Memory B cell (primary cell): ENCODE data around the gene MFSD12.

Experiments
- ATAC-seq: fragments of 150-1000 bp; cut with Tn5 transposase; 2 replicates; pipeline ENCODE4 v1.10.0; 2021; ENCODE audit warnings: low read depth, mild to moderate bottlenecking, moderate library complexity
- DNase-seq, 2 donors: peaks; one replicate each; pipeline ENCODE4 v3.0.0; 2022; ENCODE audit warnings: low spot score in 2 of 2
- H3K27ac Mint-ChIP-seq: one replicate; pipeline ENCODE4 v1.8.0; 2022; ENCODE audit warnings: mild to moderate bottlenecking, moderate library complexity, mixed read lengths
- H3K27me3 Mint-ChIP-seq: one replicate; pipeline ENCODE4 v1.8.0; 2022; ENCODE audit warnings: mixed read lengths
- H3K36me3 Mint-ChIP-seq: one replicate; pipeline ENCODE4 v1.8.0; 2022; ENCODE audit warnings: mild to moderate bottlenecking, mixed read lengths
- H3K4me1 Mint-ChIP-seq: one replicate; pipeline ENCODE4 v1.8.0; 2022; ENCODE audit warnings: mixed read lengths
- H3K4me3 Mint-ChIP-seq: one replicate; pipeline ENCODE4 v1.8.0; 2022; ENCODE audit warnings: mild to moderate bottlenecking, moderate library complexity, mixed read lengths
- H3K9me3 Mint-ChIP-seq: one replicate; pipeline ENCODE4 v1.8.0; 2022; ENCODE audit warnings: mixed read lengths

MFSD12 gene

DNA sequence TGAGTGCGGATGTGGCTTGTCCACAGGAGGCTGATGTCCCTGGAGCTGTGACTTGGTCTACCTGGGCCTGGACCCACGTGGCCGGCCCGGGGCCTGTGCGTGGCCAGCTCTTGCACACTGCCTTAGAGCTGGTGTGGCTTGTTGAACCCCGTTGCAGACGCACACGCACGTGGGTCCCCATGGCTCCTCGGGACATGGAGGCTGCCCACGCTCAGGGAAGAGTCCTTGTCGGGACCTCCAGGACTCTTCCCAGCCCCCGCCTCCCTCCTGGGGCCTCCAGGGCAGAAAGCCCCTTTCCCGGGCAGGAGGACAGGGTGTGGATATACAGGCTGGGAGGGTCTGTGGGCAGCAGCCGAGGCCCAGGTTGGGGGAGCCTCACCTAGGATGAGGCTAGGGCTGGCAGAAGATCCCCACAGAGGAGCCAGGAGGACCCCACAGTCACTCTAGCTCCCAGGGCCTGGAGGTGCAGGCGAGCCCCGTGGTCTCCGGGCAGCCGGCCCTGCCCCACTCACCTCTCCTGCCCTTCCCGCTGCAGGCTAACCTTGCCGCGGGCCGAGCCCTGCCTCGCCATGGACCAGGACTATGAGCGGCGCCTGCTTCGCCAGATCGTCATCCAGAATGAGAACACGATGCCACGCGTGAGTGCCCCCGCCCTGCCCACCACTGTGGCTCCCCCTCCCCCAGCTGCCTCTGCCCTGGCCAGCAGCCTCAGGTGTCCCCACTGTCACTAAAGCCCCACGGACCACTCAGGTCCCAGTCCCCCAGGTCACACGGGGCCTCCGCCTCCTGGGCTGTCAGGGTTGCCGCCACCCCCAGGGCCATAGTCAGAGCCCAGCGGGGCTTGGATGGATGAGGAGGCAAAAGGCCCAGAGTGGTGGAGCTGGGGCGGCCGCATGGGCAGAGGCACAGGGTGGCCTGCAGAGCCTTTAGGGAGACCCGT is 34.7 kb downstream of the MFSD12 start:
- no peaks in the 10 kb centered on the region for H3K27me3 Mint-ChIP-seq
- H3K27ac Mint-ChIP-seq: no peak overlapping the region
- no peaks in the 10 kb centered on the region for H3K9me3 Mint-ChIP-seq
- peaks cover 20% of the 10 kb centered on the region for H3K36me3 Mint-ChIP-seq
- ATAC-seq (no peak), DNase-seq (no peak)
- H3K4me1 Mint-ChIP-seq: peaks cover 11% of the 10 kb centered on the region
- no peak overlapping the region for H3K4me3 Mint-ChIP-seq

DNA sequence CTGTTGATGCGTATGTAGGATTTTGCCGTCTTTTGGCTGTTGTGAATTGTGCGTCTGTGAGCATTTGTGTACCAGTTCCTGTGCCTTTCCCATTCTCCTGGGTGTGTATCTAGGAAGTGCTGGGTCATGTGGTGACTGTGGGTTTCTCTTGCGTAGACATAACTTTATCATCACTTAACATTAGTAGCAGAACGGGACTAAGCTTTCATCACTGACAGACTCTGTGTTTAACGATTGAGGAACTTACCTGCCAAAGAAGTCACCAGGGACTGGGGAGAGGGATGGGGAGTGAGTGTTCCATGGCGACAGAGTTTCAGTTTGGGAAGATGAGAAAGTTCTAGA is 36.3 kb downstream of the MFSD12 start:
- H3K4me1 Mint-ChIP-seq: peaks cover 19% of the 10 kb centered on the region
- DNase-seq (no peak), ATAC-seq (no peak)
- no peak overlapping the region for H3K4me3 Mint-ChIP-seq
- H3K36me3 Mint-ChIP-seq: peaks cover 16% of the 10 kb centered on the region
- no peaks in the 10 kb centered on the region for H3K9me3 Mint-ChIP-seq
- no peaks in the 10 kb centered on the region for H3K27me3 Mint-ChIP-seq
- no peak overlapping the region for H3K27ac Mint-ChIP-seq

DNA sequence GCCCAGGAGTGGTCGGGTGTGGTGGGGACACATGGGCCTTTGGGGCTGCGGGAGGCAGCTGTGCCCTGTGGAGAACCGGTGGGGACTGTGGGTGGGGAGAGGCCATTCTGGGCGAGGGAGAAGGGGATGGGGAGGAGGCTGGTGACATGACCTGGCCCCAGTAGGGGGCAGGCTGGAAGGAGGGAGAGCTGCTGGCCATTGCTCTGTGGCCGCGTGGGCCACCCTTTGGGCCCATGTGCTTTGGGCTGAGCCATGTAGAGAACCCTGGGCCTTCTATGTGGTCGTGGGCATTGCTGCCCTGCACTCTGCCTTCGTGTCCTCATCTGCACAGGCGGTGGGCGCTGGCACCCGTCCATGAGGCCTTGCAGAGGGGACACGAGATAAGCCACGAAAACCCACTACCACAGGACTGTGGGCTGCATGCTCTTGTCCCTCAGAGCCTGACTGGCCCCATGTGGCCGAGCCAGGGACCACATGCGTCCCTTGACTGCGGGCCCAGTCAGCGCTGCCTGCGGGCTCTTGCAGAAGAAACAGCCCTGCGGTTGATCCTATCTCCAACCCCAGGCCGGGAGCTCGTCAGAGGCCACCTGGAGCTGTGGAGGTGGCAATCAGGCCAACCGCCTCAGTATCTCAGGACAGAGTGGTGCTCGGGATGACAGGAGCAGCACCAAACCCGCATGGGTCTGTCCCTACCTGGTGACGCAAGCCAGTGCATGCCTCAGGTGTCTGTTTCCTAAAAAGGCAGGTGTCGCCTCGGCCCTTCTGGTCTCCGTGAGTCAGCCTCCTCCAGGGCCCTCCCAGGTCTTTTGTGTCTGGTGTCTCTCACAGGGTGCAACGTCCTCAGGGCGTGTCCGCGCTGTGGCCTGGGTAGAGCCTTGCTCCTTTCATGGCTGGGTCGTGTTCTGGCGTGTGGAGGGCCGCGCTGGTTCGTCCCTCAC is 37.0 kb downstream of the MFSD12 start:
- Mint-ChIP-seq H3K36me3 (peaks cover 16% of the 10 kb centered on the region), H3K27me3 (no peaks in the 10 kb centered on the region), H3K9me3 (no peaks in the 10 kb centered on the region), H3K4me3 (no peak overlapping the region), H3K27ac (no peak overlapping the region), H3K4me1 (peaks cover 22% of the 10 kb centered on the region)
- ATAC-seq (no peak), DNase-seq (no peak)

DNA sequence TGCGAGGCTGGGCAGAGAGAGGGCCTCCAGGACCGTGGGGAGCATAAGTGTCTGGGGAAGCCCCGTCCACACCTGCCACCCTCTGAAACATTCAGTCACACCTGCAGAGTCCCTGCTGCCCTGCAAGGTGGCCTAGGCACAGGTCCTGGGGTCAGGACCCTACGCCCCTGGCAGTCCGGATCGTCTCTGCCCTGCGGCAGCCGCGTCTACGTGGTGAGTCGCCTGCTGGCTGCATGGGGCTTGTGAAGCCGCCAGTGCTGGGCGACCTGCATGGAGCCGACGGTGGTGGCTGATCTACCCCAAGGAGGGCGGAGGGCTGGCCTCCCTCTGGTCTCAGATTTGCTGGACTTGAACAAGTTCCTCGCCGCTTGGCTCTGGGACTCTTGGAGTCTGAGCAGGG is 38.3 kb downstream of the MFSD12 start:
- ATAC-seq (no peak), DNase-seq (no peak)
- no peaks in the 10 kb centered on the region for H3K9me3 Mint-ChIP-seq
- no peak overlapping the region for H3K4me3 Mint-ChIP-seq
- peaks cover 25% of the 10 kb centered on the region for H3K4me1 Mint-ChIP-seq
- no peaks in the 10 kb centered on the region for H3K27me3 Mint-ChIP-seq
- H3K27ac Mint-ChIP-seq: peak overlapping the region; percentile 31
- peaks cover 14% of the 10 kb centered on the region for H3K36me3 Mint-ChIP-seq

DNA sequence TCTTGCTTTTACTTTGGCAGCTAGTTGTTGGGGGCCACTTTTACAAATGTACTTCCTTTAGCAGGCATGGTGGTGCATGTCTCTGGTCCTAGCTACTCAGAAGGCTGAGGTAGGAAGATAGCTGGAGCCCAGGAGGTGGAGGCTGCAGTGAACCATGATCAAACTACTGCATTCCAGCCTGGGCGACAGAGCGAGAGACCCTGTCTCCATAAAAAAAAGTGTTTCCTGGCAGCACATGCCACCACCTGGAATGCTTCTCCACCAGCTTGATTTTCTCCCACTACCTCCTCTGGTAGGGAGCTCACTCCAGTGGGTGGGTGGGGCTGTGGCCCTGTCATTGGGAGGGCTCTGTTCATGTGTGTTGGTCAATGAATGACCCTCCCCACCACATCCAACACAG is 38.7 kb downstream of the MFSD12 start:
- H3K4me3 Mint-ChIP-seq: no peak overlapping the region

DNA sequence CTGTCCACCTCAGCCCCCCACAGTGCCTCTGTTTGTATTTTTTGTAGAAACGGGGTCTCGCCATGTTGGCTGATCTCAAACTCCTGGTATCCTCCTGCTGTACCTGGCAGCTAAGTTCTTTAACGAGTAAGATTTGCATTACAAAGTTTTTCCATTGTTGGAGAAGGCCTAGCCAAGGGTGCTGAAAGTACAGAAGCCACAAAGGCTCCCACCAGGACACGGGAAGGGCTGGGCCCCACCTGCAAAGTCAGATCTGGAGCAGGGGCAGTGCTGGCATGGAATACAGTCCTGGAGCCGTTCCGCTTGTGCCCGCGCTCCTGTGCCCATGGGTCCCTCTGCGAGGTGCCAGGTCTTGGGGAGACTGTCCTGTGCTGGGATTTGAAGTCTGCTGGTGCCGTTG is 39.1 kb downstream of the MFSD12 start:
- no peak for ATAC-seq
- H3K27ac Mint-ChIP-seq: peak overlapping the region; percentile 31
- peaks cover 30% of the 10 kb centered on the region for H3K4me1 Mint-ChIP-seq
- no peak for DNase-seq
- peaks cover 10% of the 10 kb centered on the region for H3K36me3 Mint-ChIP-seq
- no peaks in the 10 kb centered on the region for H3K27me3 Mint-ChIP-seq
- H3K9me3 Mint-ChIP-seq: no peaks in the 10 kb centered on the region
- H3K4me3 Mint-ChIP-seq: no peak overlapping the region

More for the DNA sequence above, 38.7 kb downstream of the MFSD12 start:
- no peak for DNase-seq
- no peaks in the 10 kb centered on the region for H3K9me3 Mint-ChIP-seq
- H3K27me3 Mint-ChIP-seq: no peaks in the 10 kb centered on the region
- ATAC-seq: no peak
- peaks cover 10% of the 10 kb centered on the region for H3K36me3 Mint-ChIP-seq
- peaks cover 29% of the 10 kb centered on the region for H3K4me1 Mint-ChIP-seq
- peak overlapping the region; percentile 31 for H3K27ac Mint-ChIP-seq

DNA sequence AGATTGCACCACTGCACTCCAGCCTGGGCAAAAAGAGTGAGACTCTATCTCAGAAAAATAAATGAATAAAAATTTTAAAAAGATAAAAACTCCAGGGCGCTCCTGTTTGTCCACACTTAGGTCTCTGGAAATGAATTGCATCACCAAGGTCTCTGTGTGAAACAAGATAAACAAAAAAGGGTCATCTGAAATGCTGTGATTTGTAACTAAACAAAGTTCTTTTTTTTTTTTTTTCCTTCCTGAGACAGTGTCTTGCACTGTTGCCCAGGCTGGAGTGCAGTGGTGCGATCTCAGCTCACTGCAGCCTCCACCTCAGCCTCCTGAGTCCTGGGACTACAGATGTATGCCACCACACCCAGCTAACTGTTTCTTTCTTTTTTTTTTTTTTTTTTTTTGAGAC is 39.7 kb downstream of the MFSD12 start:
- no peaks in the 10 kb centered on the region for H3K27me3 Mint-ChIP-seq
- peaks cover 30% of the 10 kb centered on the region for H3K4me1 Mint-ChIP-seq
- H3K36me3 Mint-ChIP-seq: peaks cover 10% of the 10 kb centered on the region
- DNase-seq (no peak), ATAC-seq (no peak)
- H3K27ac Mint-ChIP-seq: no peak overlapping the region
- H3K4me3 Mint-ChIP-seq: no peak overlapping the region
- no peaks in the 10 kb centered on the region for H3K9me3 Mint-ChIP-seq

DNA sequence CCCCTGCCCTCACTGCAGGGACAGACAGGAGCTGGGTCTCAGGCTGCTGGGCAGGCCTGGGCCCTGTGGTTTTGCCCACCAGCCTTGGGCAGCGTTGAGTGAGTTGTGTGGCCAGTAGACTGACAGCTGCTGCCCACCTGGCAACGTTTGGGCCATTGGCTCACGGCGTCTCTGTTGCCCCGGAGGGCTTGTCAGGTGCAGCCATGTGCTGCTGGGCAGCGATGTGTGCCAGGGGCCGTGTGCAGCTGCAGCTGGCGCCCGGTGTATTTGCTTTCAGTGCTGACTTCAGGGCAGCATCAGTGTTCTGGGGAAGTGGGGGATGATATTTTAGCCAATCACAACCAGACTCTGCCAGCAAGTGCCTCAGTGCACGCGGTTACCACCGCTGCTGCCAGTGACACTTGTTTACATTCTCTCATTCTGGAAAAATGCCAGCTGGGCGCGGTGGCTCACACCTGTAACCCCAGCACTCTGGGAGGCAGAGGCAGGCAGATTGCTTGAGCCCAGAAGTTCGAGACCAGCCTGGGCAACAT is 40.6 kb downstream of the MFSD12 start:
- peaks cover 9% of the 10 kb centered on the region for H3K36me3 Mint-ChIP-seq
- ATAC-seq: peak; percentile 92
- no peaks in the 10 kb centered on the region for H3K27me3 Mint-ChIP-seq
- DNase-seq: peak; percentile 58 to 62
- peaks cover 30% of the 10 kb centered on the region for H3K4me1 Mint-ChIP-seq
- peak overlapping the region; percentile 8 for H3K4me3 Mint-ChIP-seq
- H3K9me3 Mint-ChIP-seq: no peaks in the 10 kb centered on the region
- peak overlapping the region; percentile 87 for H3K27ac Mint-ChIP-seq

DNA sequence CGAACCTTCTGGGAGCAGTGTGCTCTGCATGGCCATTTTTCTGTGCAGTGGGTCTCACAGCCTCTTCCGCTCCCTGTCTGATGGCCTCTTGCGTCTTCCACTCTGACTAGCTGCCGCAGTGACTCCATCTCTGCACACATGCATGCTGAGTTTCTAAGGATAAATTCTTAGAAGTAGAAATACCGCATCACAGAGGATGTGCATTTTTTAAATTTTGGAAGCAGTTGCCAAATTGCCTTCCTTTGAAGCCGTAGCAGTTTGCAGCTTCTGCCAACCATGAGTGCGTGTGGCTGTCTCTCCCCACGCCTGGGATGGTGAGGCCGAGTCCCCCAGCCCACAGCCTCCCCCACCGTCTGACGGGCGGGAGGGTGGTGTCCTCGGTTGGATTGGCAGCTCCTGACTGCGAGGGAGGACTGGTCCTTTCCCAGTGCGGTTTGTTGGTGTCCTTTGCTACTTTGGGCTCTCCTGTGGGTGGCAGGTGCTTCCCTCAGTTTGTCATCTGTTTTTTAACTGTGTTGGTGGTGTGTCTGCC is 41.4 kb downstream of the MFSD12 start:
- H3K4me3 Mint-ChIP-seq: no peak overlapping the region
- ATAC-seq (no peak), DNase-seq (no peak)
- H3K36me3 Mint-ChIP-seq: peaks cover 7% of the 10 kb centered on the region
- no peaks in the 10 kb centered on the region for H3K9me3 Mint-ChIP-seq
- H3K4me1 Mint-ChIP-seq: peaks cover 28% of the 10 kb centered on the region
- H3K27ac Mint-ChIP-seq: peak overlapping the region; percentile 87
- no peaks in the 10 kb centered on the region for H3K27me3 Mint-ChIP-seq

DNA sequence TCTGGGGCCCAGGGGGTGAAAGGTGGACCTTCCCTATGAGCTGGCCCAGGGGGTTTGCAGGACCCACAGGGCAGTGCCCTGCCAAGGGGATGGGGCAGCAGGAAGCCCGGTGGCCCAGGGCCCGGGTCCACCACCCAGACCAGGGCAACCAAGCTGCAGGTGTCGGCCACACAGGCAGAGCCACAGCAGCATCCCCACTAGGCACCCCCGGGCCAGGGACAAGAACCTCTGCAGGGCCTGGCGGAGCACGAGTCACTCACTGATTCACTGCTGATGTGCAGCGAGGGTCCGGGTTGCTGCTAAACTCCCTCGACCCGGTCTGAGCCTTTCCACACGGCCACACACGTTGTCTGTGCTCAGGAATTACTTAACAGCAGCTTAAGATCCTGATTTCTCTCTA is 42.5 kb downstream of the MFSD12 start:
- H3K4me1 Mint-ChIP-seq: peaks cover 27% of the 10 kb centered on the region
- DNase-seq (no peak), ATAC-seq (no peak)
- peak overlapping the region; percentile 6 for H3K27ac Mint-ChIP-seq
- H3K27me3 Mint-ChIP-seq: no peaks in the 10 kb centered on the region
- no peak overlapping the region for H3K4me3 Mint-ChIP-seq
- no peaks in the 10 kb centered on the region for H3K9me3 Mint-ChIP-seq
- peaks cover 6% of the 10 kb centered on the region for H3K36me3 Mint-ChIP-seq

DNA sequence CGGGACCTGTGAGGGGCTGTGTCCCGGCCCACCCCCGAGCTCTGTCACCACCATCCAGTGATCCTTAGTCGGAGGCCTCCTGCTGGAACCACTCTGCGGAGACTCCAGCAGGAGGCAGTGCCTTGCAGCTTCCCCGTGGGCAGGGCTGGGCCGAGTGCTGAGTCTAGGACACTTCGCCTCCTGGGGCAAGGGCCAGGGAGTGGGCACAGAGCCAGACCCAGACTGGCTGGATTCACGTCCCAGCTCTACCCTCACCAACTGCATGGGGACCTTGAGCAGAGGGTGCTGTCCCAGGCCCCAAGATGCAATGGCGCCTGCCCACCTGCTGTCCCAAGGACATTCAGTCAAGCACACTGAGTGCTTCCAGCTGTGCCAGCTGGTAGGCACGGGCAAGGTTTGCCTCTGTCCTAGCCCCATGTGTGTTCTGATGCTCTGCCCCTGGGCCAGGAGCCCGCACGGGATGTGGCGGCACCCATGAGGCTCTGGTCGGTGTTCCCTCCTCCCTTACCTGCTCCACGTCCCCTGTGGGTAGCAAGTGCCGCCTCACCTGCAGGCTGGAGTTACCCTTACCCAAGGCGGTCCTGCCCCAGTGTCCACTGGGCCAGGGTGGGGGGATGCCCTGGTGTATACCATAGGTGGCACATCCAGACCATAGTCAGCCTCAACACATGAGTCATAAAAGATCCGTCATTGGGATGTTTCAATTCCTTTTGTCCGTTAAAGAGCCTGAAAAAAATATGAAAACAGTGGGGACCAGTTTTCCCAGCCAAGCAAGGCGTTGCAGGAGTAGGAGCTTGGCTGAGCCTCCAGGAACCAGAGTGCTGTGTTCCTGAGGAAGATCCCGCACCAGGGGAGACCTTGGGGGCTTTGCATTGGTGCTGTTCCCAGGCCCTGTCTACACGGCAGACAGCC is 43.9 kb downstream of the MFSD12 start:
- Mint-ChIP-seq H3K36me3 (peaks cover 7% of the 10 kb centered on the region), H3K4me3 (no peak overlapping the region), H3K9me3 (no peaks in the 10 kb centered on the region), H3K4me1 (peaks cover 33% of the 10 kb centered on the region), H3K27ac (no peak overlapping the region), H3K27me3 (no peaks in the 10 kb centered on the region)
- DNase-seq: no peak
- no peak for ATAC-seq

DNA sequence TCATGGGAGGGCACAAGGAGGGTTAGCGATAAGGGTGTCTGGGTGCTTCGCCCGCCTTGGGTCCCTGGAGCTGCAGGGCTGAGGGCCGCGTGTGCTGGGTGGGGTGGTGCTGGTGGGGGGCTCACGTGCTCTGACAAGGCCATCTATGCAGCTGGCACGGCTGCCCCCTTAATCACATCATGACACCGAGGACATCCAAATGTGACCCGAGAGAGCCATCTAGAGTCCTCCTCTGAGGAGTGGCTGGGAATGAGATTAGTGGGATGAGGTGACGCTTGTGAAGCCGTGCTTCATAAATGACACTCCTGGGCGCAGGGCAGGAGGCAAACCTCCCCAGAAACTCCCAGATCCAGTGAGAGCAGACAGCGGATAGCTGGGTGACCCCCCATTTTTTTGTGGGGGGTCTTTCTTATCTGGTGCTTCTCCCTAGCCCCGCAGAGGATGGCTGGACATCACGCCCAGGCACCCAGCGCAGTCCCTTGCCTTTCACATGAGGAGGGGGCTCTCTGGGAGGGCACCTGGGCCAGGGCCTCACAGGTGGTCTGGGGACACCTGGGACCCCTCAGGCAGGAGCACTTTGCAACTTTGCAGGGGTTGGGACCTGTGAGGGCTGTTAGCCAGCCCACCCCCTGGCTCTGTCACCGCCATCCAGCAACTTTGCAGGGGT is 44.7 kb downstream of the MFSD12 start:
- no peak for DNase-seq
- peaks cover 7% of the 10 kb centered on the region for H3K36me3 Mint-ChIP-seq

More for the DNA sequence above, 44.7 kb downstream of the MFSD12 start:
- no peak overlapping the region for H3K27ac Mint-ChIP-seq
- no peak for ATAC-seq
- H3K9me3 Mint-ChIP-seq: no peaks in the 10 kb centered on the region
- peaks cover 33% of the 10 kb centered on the region for H3K4me1 Mint-ChIP-seq
- no peak overlapping the region for H3K4me3 Mint-ChIP-seq
- H3K27me3 Mint-ChIP-seq: no peaks in the 10 kb centered on the region
